Suppressor macrophage treated with lipopolysaccharide for 4 hours (primary cell): ENCODE measurements around the gene KRT85.
A peak's percentile ranks its signal among the peaks of the same experiment; 100 is the strongest.

ENCODE experiments used
- DNase-seq: peaks from one replicate; pipeline ENCODE4 v3.0.0-alpha.2; 2020

KRT85 gene

DNA sequence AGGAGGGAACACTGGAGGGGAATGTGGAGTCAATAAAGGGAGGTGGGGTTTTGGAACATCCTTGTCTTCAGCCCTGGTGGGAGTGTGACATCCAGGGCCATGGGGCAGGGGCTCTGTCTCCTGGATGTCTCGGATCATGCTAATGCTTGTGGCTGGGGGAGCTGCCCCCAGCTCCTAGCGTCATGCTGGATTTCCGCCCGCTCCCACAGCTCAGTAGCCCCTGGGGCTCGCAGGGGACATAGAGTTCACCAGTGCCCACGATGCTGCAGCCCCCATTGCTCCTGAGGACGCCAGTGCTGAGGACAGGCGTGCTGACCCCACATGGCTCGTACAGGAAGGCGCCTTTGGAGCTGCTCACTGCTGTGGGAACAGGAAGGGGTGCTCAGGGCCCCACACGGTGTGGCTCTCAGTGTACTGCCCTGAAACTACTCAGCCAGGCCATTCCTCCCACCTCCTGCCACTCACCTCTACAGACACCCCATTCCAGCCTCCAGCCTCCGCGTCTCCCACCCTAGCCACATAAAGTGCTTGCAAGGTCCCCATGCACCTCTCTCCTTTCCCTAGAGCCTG is 27.6 kb upstream of the KRT85 start:
- no peak for DNase-seq

DNA sequence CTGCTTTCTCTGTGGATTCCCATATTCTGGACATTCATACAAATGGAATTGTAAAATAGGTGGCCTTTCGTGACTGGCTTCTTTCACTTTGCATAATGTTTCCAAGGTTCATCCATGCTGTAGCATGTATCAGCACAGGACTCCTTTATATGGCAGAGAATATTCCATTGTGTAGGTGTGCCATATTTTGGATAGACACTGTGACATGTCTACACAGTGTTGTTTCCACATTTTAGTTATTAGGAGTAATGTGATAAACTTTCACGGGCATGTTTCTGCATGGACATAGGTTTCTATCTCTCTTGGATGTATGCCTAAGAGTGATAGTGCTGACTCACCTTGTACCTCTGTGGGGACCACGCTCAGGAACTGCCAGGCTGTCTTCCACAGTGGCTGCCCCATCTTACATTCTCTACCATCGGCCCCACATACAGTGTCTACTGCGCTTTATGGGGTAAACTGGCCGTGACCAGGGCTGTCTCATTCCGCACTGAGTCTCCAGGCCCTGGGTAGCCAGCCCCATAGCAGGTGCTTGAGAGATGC is 25.3 kb upstream of the KRT85 start:
- no peak for DNase-seq

DNA sequence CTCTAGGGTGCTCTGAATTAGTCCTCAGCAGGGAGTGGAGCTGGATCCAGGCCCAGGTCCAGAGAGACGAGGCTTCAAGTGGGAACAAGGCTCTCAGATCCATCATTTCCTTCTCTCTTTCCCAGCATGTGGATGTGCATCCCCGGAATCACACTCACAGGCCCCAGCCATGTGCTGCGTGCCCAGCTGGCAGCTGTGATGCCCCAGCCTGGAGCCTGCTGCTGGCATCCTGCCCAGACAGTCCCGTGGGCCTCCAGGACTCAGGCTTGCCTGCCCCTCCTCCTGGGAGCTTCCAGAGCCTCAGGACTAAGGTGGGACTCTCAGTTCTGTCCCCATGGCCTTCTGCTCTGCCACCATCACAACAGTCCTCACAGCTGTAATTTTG is 24.3 kb upstream of the KRT85 start:
- DNase-seq = no peak

DNA sequence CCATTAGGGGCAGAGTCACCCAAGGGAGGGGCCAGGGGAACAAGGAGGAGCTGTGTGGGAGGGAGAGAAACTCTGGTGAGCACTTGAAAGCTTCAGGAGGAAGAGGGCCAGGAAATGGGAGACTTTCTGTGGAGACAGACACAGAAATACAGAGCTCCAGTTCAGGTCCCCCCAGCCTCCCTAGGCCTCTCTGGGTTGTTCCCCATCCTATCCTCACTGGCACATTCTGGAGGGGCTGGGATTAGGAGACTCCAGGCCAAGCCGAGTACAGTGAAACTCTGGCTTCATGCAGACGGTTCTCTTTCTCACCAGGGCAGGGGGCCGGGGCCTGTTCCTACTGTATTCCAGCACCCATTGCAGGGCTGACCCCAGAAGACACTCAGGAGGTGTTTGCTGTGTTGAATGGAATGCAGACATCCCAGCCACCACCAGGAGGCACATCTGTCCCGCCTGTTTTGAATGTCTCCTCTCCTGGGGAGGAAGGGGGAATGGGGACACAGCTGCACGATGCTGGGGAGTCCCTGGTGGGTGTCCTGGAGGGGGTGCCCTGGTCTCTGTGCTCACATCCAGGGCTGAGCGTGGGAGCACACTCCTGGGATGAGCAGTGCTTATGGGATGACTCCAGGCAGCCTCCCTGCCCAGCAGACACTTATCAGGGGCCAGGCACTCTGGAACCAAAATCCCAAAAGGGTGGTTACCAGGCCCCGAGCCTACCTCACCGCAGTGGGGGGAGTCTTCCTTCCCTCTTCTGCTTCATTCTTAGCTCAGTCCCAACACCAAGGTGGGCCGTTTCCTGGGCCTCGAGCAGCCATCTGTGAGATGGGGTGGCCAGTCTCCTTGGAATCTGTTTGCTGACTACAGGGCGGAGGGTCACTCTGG is 23.7 kb upstream of the KRT85 start:
- DNase-seq = peak; percentile 16

DNA sequence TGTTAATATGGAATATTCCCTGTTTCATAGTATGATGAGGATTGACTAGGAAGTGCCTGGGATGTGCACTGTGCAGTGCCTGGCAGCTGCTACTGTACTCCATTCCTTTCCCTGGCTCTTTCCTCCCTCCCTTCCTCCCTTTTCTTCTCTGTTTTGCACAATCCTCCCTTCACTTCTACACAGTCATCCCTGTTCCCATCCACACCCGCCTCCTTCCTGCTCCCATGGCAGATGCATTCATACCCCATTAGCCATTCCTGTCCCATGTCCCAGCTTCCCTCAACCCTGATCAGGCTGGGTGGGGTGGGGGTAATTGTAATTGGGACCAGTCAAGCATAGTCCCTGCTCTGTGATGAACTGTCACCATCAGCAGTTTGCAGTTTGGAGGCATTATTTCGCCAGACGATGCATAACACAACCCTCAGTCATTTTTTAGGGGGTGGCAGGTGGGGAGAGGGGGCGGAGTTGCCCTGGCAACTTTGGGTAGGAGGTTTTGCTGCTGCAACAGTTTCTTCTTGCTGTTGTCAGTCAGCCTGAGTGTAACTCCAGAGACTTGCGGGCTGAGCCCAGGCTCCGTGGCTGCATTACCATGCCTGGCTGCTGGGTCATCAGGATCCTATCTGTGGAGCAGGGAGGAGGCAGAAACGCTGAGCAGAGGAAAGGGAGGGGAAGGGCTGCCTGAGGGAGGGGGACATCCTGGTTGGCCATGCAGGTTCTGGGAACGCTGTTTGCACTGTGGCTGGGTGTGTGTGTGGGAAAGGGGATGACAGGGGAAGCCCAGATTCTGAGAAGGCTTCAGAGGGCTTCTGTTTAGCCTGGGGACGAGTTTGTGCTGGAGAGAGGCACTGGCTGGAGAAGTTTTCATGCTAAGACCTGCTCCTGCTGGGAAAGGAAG is 22.3 kb upstream of the KRT85 start:
- no peak for DNase-seq

DNA sequence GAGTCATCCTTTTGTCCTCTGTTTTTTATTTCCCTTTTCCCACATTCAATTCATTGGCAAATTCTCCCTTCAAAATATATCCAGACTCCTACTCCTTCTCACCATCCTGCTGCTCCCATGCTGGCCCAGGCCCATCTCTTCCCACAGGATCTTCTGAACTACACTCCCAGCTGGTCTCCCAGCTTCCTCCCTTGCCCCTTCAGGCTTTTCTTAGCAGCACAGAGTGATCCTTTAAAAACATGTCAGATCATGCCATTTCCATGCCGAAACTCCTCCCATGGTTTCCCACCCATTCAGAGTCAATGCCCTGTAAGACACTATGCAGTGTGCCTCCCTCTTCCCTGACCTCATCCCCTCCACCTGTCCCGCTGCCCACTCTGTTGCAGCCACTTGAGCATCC is 20.6 kb upstream of the KRT85 start:
- no peak for DNase-seq

DNA sequence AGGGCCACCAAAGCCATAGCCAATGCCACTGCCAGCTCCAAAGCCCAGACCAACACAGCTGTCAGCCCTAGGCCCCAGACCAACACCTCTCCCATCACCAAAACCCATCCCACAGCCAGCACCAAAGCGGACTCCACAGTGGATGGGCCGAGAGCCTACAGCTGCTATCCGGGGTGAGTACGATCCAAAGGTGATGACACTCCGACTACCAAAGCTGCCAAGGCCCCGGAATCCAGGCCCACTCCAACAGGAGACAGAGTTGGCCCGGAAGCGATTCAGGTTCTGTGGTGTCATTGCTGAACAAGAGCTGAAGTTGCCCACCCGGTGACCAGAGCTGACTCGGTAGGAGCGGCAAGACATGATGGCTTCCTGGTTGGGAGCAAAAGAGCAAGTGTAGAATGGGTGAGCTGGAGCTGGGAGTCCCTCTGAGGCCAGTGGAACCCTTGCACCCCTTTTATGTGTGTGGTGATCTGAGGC is 18.0 kb upstream of the KRT85 start, which contains the start of gene KRT84:
Gene KRT84, minus strand, starts transcription at position 427 of the 477 bp plus-strand sequence. Its CDS starts 67 bp downstream, at position 360.
- no peak for DNase-seq

DNA sequence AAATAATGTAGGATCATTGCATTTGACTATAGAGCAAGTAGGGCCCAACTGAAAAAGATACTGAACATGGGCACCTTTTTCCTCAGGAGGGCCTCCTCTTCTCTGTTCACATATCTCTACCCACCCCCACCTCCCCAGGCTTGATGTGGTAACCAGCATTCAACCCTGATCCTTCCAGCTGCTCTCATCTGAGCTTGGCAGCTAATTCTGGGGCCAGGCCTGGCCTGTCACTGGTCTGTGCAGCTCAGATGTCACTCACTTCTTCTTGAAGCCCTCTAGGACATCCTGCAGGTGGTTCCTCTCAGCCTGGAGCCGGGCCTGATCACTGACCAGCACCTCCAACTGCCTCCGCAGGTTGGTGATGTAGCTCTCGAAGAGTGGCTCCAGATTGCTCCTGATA is 16.1 kb upstream of the KRT85 start:
- DNase-seq = no peak

DNA sequence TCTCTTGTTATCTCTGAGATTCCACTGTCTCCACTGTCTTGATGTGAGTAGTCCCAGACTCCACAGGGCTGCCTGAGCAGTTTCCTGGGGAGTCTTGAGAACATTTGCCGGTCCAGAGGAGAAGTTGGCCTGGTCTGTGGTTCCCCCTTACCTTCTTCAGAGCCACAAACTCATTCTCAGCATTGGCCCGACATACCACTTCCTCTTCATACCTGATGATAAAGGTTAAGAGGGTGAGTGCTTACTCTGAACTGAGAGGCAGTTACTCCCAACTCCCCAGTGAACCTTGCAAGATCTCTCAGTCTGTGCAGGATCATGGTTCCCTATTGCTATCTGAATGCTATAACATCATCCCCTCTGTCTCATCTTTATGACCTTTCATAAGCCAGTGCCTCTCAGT is 15.6 kb upstream of the KRT85 start:
- peak; percentile 6 for DNase-seq

DNA sequence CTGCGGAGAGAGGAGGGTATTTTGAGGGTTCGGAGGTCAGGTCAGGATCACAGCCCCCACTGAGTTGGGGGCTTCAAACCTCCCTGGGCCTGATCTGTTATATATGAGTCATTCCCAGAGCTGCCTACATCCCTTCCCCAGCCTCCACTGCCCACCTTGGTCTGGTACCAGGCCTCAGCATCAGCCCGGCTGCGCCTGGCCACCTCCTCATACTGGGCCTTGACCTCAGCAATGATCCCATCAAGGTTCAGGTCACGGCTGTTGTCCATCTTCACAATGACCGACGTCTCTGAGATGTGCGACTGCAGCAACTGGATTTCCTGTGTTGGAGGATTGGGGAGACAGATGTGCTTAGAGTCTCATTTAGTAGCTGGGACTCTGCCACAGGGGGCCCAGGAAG is 13.9 kb upstream of the KRT85 start:
- no peak for DNase-seq

DNA sequence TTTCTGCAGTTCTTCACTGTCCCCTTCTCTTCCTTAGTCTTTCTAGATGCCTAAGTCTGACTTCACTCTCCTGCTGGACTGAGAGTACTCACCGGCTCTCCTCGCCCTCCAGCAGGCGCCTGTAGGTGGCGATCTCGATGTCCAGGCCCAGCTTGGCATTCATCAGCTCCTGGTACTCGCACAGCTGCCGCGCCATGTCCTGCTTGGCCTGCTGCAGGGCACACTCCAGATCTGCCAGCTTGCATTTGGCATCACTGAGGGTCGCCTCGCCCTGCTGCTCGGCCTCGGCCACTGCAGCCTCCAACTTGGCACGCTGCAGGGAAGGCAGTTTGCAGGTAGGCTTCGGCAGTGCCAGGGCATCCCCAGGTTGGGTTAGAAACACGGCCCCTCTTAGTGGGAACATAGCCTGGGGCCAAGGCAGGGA is 13.0 kb upstream of the KRT85 start:
- peak; percentile 30 for DNase-seq

DNA sequence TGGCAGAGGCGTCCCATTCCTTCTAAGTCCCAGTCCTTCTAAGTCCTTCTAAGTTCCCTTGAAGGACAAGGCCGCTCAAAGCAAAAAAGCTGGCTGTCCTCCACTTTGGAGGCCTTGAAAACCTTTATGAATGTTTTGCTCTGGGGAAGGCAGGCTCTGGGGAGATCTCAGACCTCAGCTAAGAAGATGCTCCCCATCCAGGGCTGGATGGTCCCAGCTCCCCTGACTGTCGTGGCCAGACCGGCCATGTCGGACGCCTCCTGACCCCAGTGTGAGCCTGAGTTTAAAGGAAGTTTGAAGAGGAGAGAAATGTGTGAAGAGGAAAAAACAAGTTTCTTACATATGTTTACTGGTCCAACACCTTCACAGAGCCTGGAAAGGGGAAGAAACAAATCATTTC is 12.3 kb upstream of the KRT85 start:
- no peak for DNase-seq

DNA sequence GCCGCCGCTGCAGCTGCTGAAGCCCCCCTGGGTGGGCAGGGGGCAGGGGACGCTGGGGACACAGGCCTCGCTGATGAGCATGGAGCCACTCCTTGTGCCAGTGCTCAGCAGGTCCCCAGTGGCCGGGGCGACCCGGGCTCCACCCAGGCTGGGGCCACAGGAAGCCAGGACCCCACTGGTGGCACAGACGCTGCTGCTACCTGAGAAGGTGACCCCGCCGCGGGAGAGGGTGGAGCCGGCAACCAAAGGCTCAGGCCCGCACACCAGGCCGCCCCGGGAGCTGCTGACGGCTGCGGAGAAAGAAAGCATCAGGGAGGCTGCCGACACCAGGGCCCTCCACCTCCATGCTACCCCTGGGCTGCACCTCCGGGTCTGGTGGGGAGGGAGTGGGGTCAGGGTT is 10.8 kb upstream of the KRT85 start:
- DNase-seq = no peak

DNA sequence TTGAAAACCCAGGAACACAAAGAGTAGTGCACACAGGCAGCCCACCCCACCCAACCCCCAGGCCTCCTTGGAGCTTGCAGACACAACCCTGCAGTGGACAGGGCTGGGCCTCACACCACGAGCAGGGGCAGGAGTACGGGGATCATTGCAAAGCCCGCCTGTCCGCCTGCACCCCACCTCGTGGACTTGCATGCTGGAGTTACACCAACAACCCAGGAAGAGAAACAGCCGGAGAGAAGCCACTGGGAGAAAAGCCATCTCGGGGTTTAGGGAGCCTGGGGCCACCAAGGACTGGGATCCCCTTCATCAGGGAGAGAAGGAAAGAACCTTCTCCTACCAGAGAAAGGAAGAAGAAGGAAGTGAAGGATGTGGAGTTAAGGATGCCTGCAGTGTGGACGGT is 10.0 kb upstream of the KRT85 start:
- DNase-seq = no peak

DNA sequence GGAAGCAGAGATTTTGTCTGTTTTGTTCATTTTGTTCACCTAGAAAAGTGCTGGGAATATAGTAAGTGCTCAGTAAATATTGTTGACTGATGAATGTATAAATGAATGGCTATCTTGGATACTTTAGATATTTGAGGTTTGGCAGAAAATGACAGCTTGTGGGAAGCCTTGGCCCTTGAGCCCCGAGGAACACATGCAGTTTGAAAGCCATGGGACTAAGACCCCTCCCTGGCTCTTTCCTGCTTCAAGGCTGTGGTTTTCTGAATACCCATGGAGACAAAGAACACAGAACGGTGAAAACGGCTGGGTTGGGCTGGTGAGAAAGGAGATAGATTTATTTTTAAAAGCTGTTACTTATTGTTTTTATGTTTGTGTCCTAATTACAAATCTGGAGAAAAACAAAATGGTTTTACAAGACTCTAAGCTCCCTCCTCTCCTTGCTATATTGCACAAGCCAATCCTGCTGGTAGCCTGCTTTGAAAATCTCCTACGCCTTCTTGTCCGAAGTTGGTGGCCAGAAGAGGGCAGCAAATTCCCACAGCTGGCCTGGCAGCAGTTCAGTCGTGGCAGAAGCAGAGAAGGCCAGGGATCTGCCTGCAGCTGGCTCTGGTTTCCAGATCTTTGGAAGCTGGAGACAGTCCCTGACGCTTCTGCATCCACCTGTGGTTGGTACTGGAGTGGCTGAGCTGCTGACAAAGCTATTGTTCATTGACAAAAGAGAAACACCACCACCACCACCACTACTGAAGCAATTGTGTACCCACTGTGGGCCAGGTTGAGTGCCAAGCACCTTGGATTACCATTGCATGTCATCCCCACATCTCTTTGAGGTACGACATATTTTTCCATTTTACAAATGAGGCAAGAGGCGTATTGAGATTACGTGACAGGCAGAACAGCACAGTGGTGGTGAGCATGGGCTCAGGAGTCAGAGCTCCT is 5.2 kb upstream of the KRT85 start:
- peak; percentile 79 for DNase-seq

DNA sequence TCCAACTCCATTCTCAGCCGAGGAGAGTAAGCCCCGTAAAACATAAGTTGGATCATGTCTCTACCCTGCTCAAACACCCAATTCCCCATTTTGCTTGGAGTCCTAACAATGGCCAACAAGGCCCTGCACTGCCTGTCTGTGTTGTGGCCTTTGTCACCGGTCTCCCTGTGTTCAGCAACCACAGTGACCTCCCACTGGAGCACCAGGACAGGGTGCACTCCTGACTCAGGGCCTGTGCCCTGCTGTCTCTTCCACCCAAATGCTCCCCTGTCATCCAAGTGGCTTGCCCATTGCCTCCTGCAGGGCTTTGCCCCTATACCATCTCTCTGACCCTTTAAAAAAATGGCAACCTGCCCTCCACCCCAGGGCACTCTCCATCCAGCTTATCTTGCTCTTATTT is 4.4 kb upstream of the KRT85 start:
- no peak for DNase-seq

DNA sequence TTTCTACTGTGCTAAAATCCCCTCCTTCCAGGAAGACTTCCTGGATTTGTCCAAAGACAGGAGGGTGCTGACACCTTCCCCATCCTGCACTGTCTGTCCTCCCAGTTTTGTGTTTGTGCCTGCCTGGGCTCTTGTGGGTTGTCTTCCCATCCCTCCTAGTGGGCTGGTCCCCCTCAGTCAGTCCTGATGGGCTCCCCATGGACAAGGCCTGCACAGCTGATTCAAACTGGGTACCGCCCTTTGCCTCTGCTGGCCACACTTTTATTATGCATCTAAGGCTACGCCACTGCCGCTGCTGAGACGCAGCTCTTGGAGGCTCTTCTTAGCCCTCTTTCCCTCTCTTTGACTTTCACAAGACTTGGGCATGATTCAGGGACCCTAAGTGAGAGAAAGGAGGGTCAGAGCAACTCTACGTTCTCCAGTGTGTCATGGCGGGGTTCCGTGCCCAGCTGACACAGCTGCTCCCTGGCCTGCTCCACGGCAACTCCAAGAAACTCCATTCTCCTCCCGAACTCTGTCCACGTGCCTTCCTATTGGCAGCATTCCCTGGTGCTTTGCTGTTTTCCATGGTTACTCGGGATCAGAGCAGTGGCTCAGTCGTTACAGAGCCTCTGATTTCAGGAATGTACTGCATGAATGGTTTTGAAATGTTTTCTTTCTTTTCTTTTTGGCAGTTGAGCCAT is 3.8 kb upstream of the KRT85 start:
- no peak for DNase-seq

DNA sequence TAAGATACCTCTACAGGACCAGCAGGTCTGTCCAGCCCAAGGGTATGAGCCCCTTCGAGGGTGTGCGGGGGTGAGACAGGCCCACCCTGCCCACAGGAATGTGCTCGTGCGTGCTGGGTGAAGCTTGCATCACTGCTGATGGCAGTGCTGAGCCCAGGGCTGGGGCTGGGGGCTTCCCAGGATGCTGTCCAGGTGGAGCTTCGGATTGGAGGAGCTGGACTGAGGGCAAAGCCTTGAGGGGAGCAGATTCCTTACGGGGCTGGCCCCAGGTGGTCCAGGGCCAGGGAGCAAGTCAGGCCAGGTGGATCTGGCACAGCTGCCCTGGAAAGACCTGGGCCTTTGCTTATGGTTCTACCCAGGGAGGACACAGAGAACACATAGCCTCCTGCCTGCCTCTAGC is 2.5 kb upstream of the KRT85 start:
- DNase-seq = no peak

DNA sequence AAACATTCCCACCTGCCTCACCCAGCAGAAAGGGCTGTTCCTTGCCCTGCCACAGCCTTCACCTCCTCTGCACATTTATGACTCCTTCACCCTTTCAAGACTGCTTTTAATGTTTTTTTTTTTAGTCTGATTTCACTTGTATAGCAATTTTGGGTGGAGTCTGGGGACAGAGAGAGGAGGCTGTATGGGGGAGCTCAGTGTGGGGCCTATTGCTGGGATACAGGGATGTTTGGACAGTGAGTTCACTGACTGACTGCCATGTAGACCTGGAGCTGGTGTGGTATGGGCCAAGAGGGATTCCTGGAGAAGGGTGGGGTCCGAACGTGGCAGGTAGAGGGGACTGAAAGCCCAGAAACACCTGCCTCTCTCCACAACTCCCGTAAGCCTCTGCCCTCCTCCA is 1.9 kb upstream of the KRT85 start:
- no peak for DNase-seq

DNA sequence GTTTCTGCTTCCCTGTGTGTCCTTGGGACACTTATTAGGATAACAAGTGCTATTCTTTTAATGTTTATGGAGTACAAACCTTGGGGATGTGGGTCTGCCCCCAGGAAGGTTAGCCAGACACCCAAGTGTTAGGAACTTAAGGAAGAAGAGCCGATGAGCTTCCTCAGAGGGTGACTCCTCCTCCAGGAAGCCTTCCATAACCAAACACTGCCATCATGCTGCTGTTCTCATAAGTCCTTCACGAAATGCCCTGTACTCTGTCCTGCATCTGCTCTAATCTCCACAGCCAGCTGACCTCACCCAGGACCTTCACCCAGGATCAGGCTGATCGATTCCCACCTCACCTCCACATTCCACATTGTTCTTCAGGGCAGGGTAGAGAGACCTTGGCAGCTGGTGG is 1.2 kb upstream of the KRT85 start:
- no peak for DNase-seq

DNA sequence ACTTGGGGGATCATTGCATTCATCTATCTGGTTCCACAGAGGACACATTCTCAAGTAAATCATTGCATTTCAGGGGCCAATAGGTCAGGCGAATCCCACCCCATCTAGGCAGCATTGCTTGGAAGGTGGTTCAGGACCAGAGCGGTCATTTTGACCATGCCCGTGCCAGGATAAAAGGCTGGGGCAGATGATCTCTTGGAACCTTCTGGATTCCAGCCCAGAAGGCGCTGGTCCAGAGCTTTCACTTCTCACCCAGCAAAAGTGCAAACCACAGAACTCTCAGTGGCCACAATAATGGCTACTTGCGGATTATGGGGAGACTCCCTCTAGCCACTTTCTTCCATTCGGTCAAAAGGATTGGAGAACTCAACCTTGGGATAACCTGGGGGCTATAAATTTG is 595 bp upstream of the KRT85 start:
- no peak for DNase-seq
